Neural cell (in vitro differentiated cells): Measurements from ENCODE around the gene GSPT2.

Experiments used
- EP300 ChIP-seq: fragments of 450-650 bp; conservative IDR thresholded peaks from 2 replicates; pipeline ENCODE4 v1.6.1; 2014; ENCODE audit warnings: antibody characterized with exemption, mild to moderate bottlenecking, moderate library complexity; ENCODE audit not compliant: poor library complexity, severe bottlenecking
- EZH2 ChIP-seq: fragments of 200-600, 300-800 bp; shearing (Covaris generic), sonication (generic); IDR thresholded peaks from 2 replicates; pipeline ENCODE4 v1.6.1; 2014; ENCODE audit warnings: antibody characterized with exemption, low read length, borderline replicate concordance, mild to moderate bottlenecking; ENCODE audit not compliant: insufficient read depth, poor library complexity, severe bottlenecking
- POLR2AphosphoS5 ChIP-seq: IDR thresholded peaks from 2 replicates; pipeline ENCODE4 v1.6.1; 2012
- REST ChIP-seq: IDR thresholded peaks from 2 replicates; pipeline ENCODE4 v1.6.1; 2012; ENCODE audit warnings: borderline replicate concordance
- TAF1 ChIP-seq: IDR thresholded peaks from 2 replicates; pipeline ENCODE4 v1.6.1; 2012; ENCODE audit warnings: low read depth
- TF ChIP-seq, protein P1 (sequence below): fragments of 450-650 bp; IDR thresholded peaks from 2 replicates; pipeline ENCODE4 v1.5.1; 2014; ENCODE audit warnings: antibody characterized with exemption, mild to moderate bottlenecking, moderate library complexity; ENCODE audit not compliant: poor library complexity, severe bottlenecking

DNA sequence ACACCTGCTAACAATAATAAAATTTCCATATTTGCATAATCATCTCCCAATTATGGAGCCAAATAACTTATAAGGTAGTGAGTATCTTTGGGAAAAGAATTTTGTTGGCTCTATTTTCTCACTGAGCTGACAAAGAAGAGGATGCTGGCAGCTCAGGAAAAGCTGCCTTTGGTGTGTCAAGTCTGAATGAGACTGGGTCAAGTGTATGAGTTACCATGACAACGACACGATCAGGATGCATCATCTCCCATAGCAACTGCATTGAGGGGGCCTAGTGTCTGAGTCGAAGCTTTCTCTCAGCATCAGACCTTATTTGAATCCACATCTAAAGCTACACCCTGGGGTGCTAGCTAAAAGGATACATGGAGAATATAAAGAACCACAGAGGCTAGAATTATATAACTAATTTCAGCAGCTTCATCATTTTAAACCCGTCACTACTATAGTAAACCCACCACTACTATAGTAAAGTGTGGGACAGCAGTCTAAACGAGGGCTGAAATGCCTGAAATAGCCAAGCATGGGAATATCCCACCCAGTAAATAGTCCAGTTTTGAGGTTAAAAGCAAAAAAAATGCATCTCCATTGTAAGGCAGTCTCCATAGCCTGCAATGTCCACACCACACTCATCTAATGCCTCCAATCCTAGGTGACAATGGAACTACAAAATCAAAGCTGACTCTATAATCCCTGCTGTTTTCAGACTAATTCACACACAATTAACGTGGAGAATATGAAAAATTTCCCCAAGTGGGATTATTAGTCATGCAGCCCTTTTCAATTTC, 16.0 kb downstream of the GSPT2 start:
- TF ChIP-seq, protein P1, sequence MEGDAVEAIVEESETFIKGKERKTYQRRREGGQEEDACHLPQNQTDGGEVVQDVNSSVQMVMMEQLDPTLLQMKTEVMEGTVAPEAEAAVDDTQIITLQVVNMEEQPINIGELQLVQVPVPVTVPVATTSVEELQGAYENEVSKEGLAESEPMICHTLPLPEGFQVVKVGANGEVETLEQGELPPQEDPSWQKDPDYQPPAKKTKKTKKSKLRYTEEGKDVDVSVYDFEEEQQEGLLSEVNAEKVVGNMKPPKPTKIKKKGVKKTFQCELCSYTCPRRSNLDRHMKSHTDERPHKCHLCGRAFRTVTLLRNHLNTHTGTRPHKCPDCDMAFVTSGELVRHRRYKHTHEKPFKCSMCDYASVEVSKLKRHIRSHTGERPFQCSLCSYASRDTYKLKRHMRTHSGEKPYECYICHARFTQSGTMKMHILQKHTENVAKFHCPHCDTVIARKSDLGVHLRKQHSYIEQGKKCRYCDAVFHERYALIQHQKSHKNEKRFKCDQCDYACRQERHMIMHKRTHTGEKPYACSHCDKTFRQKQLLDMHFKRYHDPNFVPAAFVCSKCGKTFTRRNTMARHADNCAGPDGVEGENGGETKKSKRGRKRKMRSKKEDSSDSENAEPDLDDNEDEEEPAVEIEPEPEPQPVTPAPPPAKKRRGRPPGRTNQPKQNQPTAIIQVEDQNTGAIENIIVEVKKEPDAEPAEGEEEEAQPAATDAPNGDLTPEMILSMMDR = no peak
- TF ChIP-seq POLR2AphosphoS5 (peak; percentile 90), EP300 (peak; percentile 73), REST (peak; percentile 86), TAF1 (peak; percentile 57), EZH2 (no peak)
